GM23248 (cell line): ENCODE results near the gene SLC5A1. TPM values are rescaled to one million over a fixed set of nuclear protein-coding genes. Genes with fewer than 3 reads are reported as not detected.
A peak's percentile ranks its signal among the peaks of the same experiment; 100 is the strongest.

Experiments used
- DNase-seq: peaks from one replicate; pipeline ENCODE4 v3.0.0-alpha.2; 2015
- H2AFZ ChIP-seq: fragments of 200-600 bp; sonication (generic); 2 replicates; pipeline ENCODE4 v1.6.1; 2016; ENCODE audit warnings: antibody characterized with exemption
- H3F3A ChIP-seq: fragments of 200-600 bp; sonication (generic); 2 replicates; pipeline ENCODE4 v1.6.1; 2016; ENCODE audit warnings: mild to moderate bottlenecking, antibody characterized with exemption, mixed run types; ENCODE audit not compliant: insufficient read depth
- H3K27ac ChIP-seq: fragments of 200-600 bp; sonication (generic); 2 replicates; pipeline ENCODE4 v1.5.1; 2016; ENCODE audit warnings: mild to moderate bottlenecking
- H3K27me3 ChIP-seq: fragments of 200-600 bp; sonication (generic); replicated peaks from 2 replicates; pipeline ENCODE4 v1.6.1; 2016; ENCODE audit warnings: mild to moderate bottlenecking; ENCODE audit not compliant: insufficient read depth
- H3K36me3 ChIP-seq: fragments of 200-600 bp; sonication (generic); 2 replicates; pipeline ENCODE4 v1.6.1; 2016; ENCODE audit warnings: low read depth, mild to moderate bottlenecking
- H3K4me1 ChIP-seq: fragments of 200-600 bp; sonication (generic); 2 replicates; pipeline ENCODE4 v1.6.1; 2016; ENCODE audit warnings: mild to moderate bottlenecking; ENCODE audit not compliant: insufficient read depth
- H3K4me2 ChIP-seq: fragments of 200-600 bp; sonication (generic); one replicate; pipeline ENCODE4 v1.6.1; 2016; ENCODE audit warnings: mild to moderate bottlenecking; ENCODE audit not compliant: unreplicated experiment
- H3K4me3 ChIP-seq: fragments of 200-600 bp; sonication (generic); 2 replicates; pipeline ENCODE4 v1.5.1; 2016; ENCODE audit warnings: mild to moderate bottlenecking
- H3K79me2 ChIP-seq: fragments of 200-600 bp; sonication (generic); 2 replicates; pipeline ENCODE4 v1.6.1; 2016; ENCODE audit warnings: mild to moderate bottlenecking; ENCODE audit not compliant: insufficient read depth
- H3K9ac ChIP-seq: fragments of 200-600 bp; sonication (generic); 2 replicates; pipeline ENCODE4 v1.6.1; 2016; ENCODE audit warnings: mild to moderate bottlenecking
- H3K9me2 ChIP-seq: fragments of 200-600 bp; sonication (generic); 2 replicates; pipeline ENCODE4 v1.6.1; 2016; ENCODE audit warnings: mixed run types, mild to moderate bottlenecking, moderate library complexity; ENCODE audit not compliant: insufficient read depth
- H3K9me3 ChIP-seq: fragments of 200-600 bp; sonication (generic); one replicate; pipeline ENCODE4 v1.6.1; 2017; ENCODE audit warnings: low read depth
- H4K20me1 ChIP-seq: fragments of 200-600 bp; sonication (generic); 2 replicates; pipeline ENCODE4 v1.6.0; 2016; ENCODE audit not compliant: insufficient read depth
- EZH2 ChIP-seq: fragments of 200-600 bp; sonication (generic); IDR thresholded peaks from 2 replicates; pipeline ENCODE4 v1.6.1; 2018; ENCODE audit warnings: antibody characterized with exemption, mild to moderate bottlenecking; ENCODE audit not compliant: insufficient read depth, poor library complexity, severe bottlenecking
- EZH2phosphoT487 ChIP-seq: fragments of 200-600 bp; sonication (generic); IDR thresholded peaks from 2 replicates; pipeline ENCODE4 v1.6.1; 2018; ENCODE audit warnings: antibody characterized with exemption, moderate library complexity, mild to moderate bottlenecking, low read depth; ENCODE audit not compliant: insufficient read depth
- WGBS, 2 experiments: methylation state at CpG; one replicate each; pipeline ENCODE4 v1.1.6; 2015 to 2017; ENCODE audit warnings: low lambda C conversion rate in 2 of 2, low coverage in 1 of 2; ENCODE audit errors: missing lambda C conversion rate in 2 of 2; 5-methylcytosine and 5-hydroxymethylcytosine counted together
- in situ Hi-C: fragments of 300-500 bp; cut with MboI; formaldehyde crosslinking; loops from 2 replicates; pipeline ENCODE4 v1.15.0; 2020
- polyA plus RNA-seq: library from polyadenylated mRNA; unstranded; fragments of >200 nt; fragmentation: Nextera tagmentation; extraction: Ambion mirVana; gene quantifications from 2 replicates; pipeline ENCODE4 v1.2.1, GENCODE V29; 2016
- total RNA-seq: library from RNA; depleted of rRNA; stranded (reverse); fragments of >200 nt; shearing (Covaris generic); gene quantifications from 2 replicates; pipeline ENCODE4 v1.2.3, GENCODE V29; 2014

SLC5A1 gene
- total and polyA plus RNA-seq, 2 experiments from 2014 or later, result not detected

DNA sequence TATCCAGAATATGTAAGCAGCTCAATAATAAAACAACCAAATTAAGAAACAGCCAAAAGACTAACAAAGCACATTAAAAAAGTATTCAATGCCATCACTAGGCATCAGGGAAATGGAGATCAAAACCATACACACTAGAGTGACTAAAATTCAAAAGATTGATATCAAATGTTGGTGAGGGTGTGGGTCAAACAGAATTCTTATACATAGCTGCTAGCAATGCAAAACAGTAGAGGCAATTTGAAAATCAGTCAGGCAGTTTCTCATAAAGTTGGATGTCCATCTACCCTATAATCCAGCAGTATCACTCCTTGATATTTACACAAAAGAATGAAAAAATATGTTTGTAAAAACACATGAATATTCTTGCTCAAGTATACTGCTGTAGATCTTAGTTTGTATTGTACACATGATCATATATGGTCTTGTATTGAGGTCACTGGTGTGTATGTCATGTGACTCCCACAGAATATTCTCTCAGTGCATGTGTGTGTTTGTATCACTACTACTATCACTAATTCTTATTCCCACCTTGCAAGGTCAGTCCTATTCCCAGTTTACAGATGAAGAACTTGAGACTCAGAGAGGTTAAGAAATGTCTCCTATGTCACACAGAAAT is 54.9 kb downstream of the SLC5A1 start:
- no peak overlapping the region for H3K4me3 ChIP-seq
- H3K4me2 ChIP-seq, result no peak overlapping the region
- H3K9me2 ChIP-seq, result no peaks in the 10 kb centered on the region
- peaks cover 16% of the 10 kb centered on the region for H3K27me3 ChIP-seq
- TF ChIP-seq EZH2phosphoT487 (no peak), EZH2 (no peak)
- no peaks in the 10 kb centered on the region for H3F3A ChIP-seq
- DNase-seq, result no peak
- H2AFZ ChIP-seq, result no peak overlapping the region
- H4K20me1 ChIP-seq, result no peaks in the 10 kb centered on the region
- H3K4me1 ChIP-seq, result no peaks in the 10 kb centered on the region
- no peaks in the 10 kb centered on the region for H3K36me3 ChIP-seq
- H3K9me3 ChIP-seq, result no peaks in the 10 kb centered on the region
- no peak overlapping the region for H3K9ac ChIP-seq
- H3K27ac ChIP-seq, result no peak overlapping the region
- in situ Hi-C loops, result no loop called here
- no peaks in the 10 kb centered on the region for H3K79me2 ChIP-seq

DNA sequence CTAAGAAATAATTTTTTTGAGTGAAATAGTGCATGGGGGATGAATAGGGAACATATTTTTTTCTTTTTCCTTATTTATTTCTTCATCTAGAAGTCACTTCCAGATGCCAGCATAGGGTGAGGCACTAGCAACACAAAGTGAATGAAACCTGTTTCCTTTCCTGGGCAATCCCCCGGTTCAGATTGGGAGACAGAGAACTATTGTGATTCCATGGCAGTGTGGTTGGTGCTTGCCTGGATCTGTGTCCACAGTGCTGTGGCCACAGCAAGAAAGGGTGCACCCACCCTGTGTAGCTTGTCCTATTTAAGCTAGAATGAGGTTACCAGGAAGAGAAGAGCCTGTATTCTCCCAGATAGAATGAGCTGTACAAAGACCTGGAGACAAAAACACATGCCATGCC is 57.6 kb downstream of the SLC5A1 start:
- no peaks in the 10 kb centered on the region for H3K79me2 ChIP-seq
- no peaks in the 10 kb centered on the region for H3K9me2 ChIP-seq
- in situ Hi-C loops, result no loop called here
- no peaks in the 10 kb centered on the region for H3K36me3 ChIP-seq
- H3K4me3 ChIP-seq, result no peak overlapping the region
- 23 to 65% methylated on average over 1 of the region's 1 CpG for WGBS, 2 experiments
- H3K9ac ChIP-seq, result no peak overlapping the region
- no peaks in the 10 kb centered on the region for H3K4me1 ChIP-seq
- no peak overlapping the region for H2AFZ ChIP-seq
- H4K20me1 ChIP-seq, result no peaks in the 10 kb centered on the region
- TF ChIP-seq EZH2 (no peak), EZH2phosphoT487 (no peak)
- peaks cover 16% of the 10 kb centered on the region for H3K27me3 ChIP-seq
- H3K27ac ChIP-seq, result no peak overlapping the region
- no peaks in the 10 kb centered on the region for H3K9me3 ChIP-seq
- no peak overlapping the region for H3K4me2 ChIP-seq
- no peak for DNase-seq
- no peaks in the 10 kb centered on the region for H3F3A ChIP-seq

DNA sequence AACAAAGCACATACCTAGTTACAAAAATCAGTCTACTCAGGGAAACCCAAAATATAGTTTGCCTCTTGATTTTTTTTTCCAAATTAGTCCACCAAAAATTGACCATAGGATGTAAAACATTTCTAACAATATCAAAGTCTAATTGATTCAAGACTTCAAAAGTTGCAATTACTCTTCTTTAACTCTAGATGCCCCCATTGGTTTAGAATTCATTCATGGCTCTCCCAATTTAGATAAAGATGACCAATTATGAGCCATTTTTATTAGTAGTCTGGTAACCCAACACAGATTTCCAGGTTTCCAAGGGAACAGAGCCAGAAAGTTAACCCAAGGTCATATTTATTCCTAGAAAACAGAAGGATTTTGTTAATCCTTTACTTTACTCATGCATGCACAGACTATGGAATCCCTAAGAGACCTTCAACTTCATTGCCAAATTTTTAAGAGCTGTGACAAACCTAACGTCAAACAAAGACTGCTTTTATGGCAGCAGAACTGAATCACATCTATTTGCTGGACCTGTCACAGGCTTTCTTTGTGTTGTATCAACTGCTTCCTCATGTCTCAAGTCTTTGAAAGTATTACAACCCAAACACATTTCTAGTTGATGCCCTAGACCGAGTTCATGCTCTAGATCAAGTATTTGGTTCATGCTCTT is 60.7 kb downstream of the SLC5A1 start:
- H3K4me3 ChIP-seq, result no peak overlapping the region
- no peak overlapping the region for H2AFZ ChIP-seq
- no peak for TF ChIP-seq EZH2phosphoT487
- no peak for TF ChIP-seq EZH2
- DNase-seq, result peak; percentile 43
- H3K4me1 ChIP-seq, result no peaks in the 10 kb centered on the region
- no peak overlapping the region for H3K27ac ChIP-seq
- H3K79me2 ChIP-seq, result no peaks in the 10 kb centered on the region
- no peaks in the 10 kb centered on the region for H3F3A ChIP-seq
- in situ Hi-C loops, result no loop called here
- H3K36me3 ChIP-seq, result no peaks in the 10 kb centered on the region
- 7 to 17% methylated on average over 2 of the region's 2 CpGs for WGBS, 2 experiments
- no peaks in the 10 kb centered on the region for H4K20me1 ChIP-seq
- no peaks in the 10 kb centered on the region for H3K9me3 ChIP-seq
- no peak overlapping the region for H3K4me2 ChIP-seq
- no peaks in the 10 kb centered on the region for H3K9me2 ChIP-seq
- H3K9ac ChIP-seq, result no peak overlapping the region
- peaks cover 10% of the 10 kb centered on the region for H3K27me3 ChIP-seq

DNA sequence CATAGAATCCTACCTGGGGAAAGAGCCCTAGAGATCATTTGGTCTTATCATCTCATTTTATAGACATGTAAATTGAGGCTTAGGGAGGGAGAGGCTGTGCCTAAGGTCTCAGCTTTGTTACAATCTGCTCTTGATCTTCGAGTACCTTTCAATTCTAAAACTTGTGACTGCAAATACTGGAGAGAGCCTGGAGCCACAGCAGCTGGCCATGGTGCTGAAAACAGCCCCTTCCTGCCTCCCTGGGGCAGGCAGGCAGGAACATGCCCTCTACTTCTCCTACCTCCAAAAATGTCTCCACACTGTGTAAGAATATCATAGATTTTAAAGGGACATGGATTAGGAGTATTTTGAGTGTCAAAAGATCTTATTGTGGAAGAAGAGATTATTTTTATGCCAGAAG is 63.9 kb downstream of the SLC5A1 start:
- H3K4me2 ChIP-seq, result no peak overlapping the region
- peaks cover 25% of the 10 kb centered on the region; the same call in 1 of the 2 replicates for H3K27me3 ChIP-seq
- DNase-seq, result peak; percentile 18
- 0% methylated on average over 1 of the region's 1 CpG for WGBS, 2 experiments
- H3K4me1 ChIP-seq, result no peaks in the 10 kb centered on the region
- TF ChIP-seq EZH2 (no peak), EZH2phosphoT487 (no peak)
- no peaks in the 10 kb centered on the region for H4K20me1 ChIP-seq
- no peaks in the 10 kb centered on the region for H3K36me3 ChIP-seq
- in situ Hi-C loops, result no loop called here
- no peak overlapping the region for H3K27ac ChIP-seq
- no peak overlapping the region for H3K4me3 ChIP-seq
- H3K9ac ChIP-seq, result no peak overlapping the region
- H3K79me2 ChIP-seq, result no peaks in the 10 kb centered on the region
- H2AFZ ChIP-seq, result no peak overlapping the region
- H3F3A ChIP-seq, result no peaks in the 10 kb centered on the region
- H3K9me2 ChIP-seq, result no peaks in the 10 kb centered on the region
- no peaks in the 10 kb centered on the region for H3K9me3 ChIP-seq
